SK-N-SH (cell line): ENCODE measurements around the gene MUC5AC. TPM values are rescaled to one million over a fixed set of nuclear protein-coding genes. Genes with fewer than 3 reads are reported as not detected.

Experiments
- CTCF ChIA-PET: fragments of 300-600, 350-600 bp; formaldehyde crosslinking; extraction: SDS; loops from one replicate; lab custom pipeline; 2021; lab: Yijun Ruan, JAX
- POLR2A ChIA-PET: fragments of 350-600 bp; sonication (Branson Sonifier 250); formaldehyde crosslinking; extraction: SDS; loops from one replicate; lab custom pipeline; 2020; ENCODE audit warnings: antibody characterized with exemption, inconsistent platforms; lab: Yijun Ruan, JAX
- DNase-seq: peaks from one replicate; pipeline ENCODE4 v3.0.0; 2012
- H2AFZ ChIP-seq: fragments of 200-600 bp; sonication (generic); 2 replicates; pipeline ENCODE4 v1.8.1; 2016; ENCODE audit warnings: antibody characterized with exemption, mild to moderate bottlenecking, low read depth
- H3F3A ChIP-seq: fragments of 200-600 bp; sonication (generic); replicated peaks from 2 replicates; pipeline ENCODE3; 2016; ENCODE audit warnings: antibody characterized with exemption, mild to moderate bottlenecking; ENCODE audit not compliant: insufficient read depth
- H3K27ac ChIP-seq, 2 experiments: fragments of 200-500 bp in 1 of 2; fragments of 200-600 bp in 1 of 2; sonication (Bioruptor generic) in 1 of 2; sonication (generic), shearing (Covaris generic) in 1 of 2; 2 replicates each; pipeline versions ENCODE4 v1.5.1 to v1.6.1; 2014 to 2016; ENCODE audit warnings: low read depth in 2 of 2, inconsistent platforms in 1 of 2, low read length in 1 of 2, mild to moderate bottlenecking in 1 of 2, mixed read lengths in 1 of 2
- H3K27me3 ChIP-seq: fragments of 200-600 bp; sonication (generic), shearing (Covaris generic); 2 replicates; pipeline ENCODE4 v1.6.1; 2016; ENCODE audit warnings: mixed run types; ENCODE audit not compliant: insufficient read depth
- H3K36me3 ChIP-seq, 2 experiments: fragments of 200-500 bp in 1 of 2; fragments of 200-600 bp in 1 of 2; sonication (Bioruptor generic) in 1 of 2; sonication (generic) in 1 of 2; replicated peaks in 1 of 2; 2 replicates each; pipeline versions ENCODE3 to v1.5.1; 2014 to 2016; ENCODE audit warnings: low read length in 1 of 2, mild to moderate bottlenecking in 1 of 2; ENCODE audit not compliant: insufficient read depth in 2 of 2, control insufficient read depth in 1 of 2
- H3K4me1 ChIP-seq, 2 experiments: fragments of 200-500 bp in 1 of 2; fragments of 200-600 bp in 1 of 2; sonication (Bioruptor generic) in 1 of 2; sonication (generic), shearing (Covaris generic) in 1 of 2; 2 replicates each; pipeline versions ENCODE4 v1.5.1 to v1.6.1; 2014 to 2016; ENCODE audit warnings: low read depth in 1 of 2, low read length in 1 of 2, mixed run types in 1 of 2; ENCODE audit not compliant: insufficient read depth in 2 of 2, control insufficient read depth in 1 of 2
- H3K4me2 ChIP-seq: fragments of 200-600 bp; sonication (generic), shearing (Covaris generic); 2 replicates; pipeline ENCODE4 v1.6.1; 2017; ENCODE audit warnings: mixed run types
- H3K4me3 ChIP-seq, 2 experiments: fragments of 200-500 bp in 1 of 2; fragments of 200-600 bp in 1 of 2; sonication (Bioruptor generic) in 1 of 2; sonication (generic), shearing (Covaris generic) in 1 of 2; 2 replicates each; pipeline versions ENCODE4 v1.5.1 to v1.8.1; 2014 to 2016; ENCODE audit warnings: low read depth in 2 of 2, inconsistent platforms in 1 of 2, low read length in 1 of 2, mild to moderate bottlenecking in 1 of 2, mixed read lengths in 1 of 2, moderate library complexity in 1 of 2
- H3K79me2 ChIP-seq: fragments of 200-600 bp; sonication (generic); 2 replicates; pipeline ENCODE4 v1.8.1; 2017; ENCODE audit warnings: mild to moderate bottlenecking; ENCODE audit not compliant: insufficient read depth
- H3K9ac ChIP-seq: fragments of 200-600 bp; sonication (generic); 2 replicates; pipeline ENCODE4 v1.6.1; 2017; ENCODE audit warnings: mixed run types
- H3K9me2 ChIP-seq: fragments of 200-600 bp; sonication (generic); 2 replicates; pipeline ENCODE4 v1.6.1; 2017; ENCODE audit warnings: mixed run types
- H3K9me3 ChIP-seq: fragments of 200-600 bp; sonication (generic); 2 replicates; pipeline ENCODE4 v1.6.1; 2017; ENCODE audit warnings: mixed run types, mild to moderate bottlenecking, moderate library complexity
- H4K20me1 ChIP-seq: fragments of 200-600 bp; sonication (generic); 2 replicates; pipeline ENCODE4 v1.6.1; 2017; ENCODE audit warnings: mild to moderate bottlenecking, mixed run types; ENCODE audit not compliant: insufficient read depth
- CHD2 ChIP-seq: fragments of 150-350 bp; IDR thresholded peaks from 2 replicates; pipeline ENCODE4 v1.6.1; 2018; ENCODE audit warnings: low read length; ENCODE audit not compliant: partially characterized antibody
- CTCF ChIP-seq: fragments of 200-600 bp; sonication (generic); IDR thresholded peaks from 2 replicates; pipeline ENCODE4 v1.6.1; 2017; ENCODE audit warnings: antibody characterized with exemption, mild to moderate bottlenecking, moderate library complexity
- ELF1 ChIP-seq: IDR thresholded peaks from 2 replicates; pipeline ENCODE4 v1.4.0; 2012
- FOSL2 ChIP-seq: IDR thresholded peaks from 2 replicates; pipeline ENCODE4 v1.4.0; 2012; ENCODE audit warnings: low read depth, mild to moderate bottlenecking, moderate library complexity, borderline replicate concordance
- FOXJ3 ChIP-seq: sonication (generic); formaldehyde crosslinking; IDR thresholded peaks from 2 replicates; pipeline ENCODE4 v1.5.1; 2020; ENCODE audit warnings: mild to moderate bottlenecking, missing genetic modification reagents
- IRF3 ChIP-seq: fragments of 150-350 bp; IDR thresholded peaks from 2 replicates; pipeline ENCODE4 v1.6.1; 2016; ENCODE audit warnings: mild to moderate bottlenecking, low read depth, low read length
- MAX ChIP-seq: IDR thresholded peaks from 2 replicates; pipeline ENCODE4 v1.4.0; 2012; ENCODE audit warnings: low read depth
- MEF2A ChIP-seq: IDR thresholded peaks from 2 replicates; pipeline ENCODE4 v1.4.0; 2012; ENCODE audit warnings: low read depth, borderline replicate concordance
- NRF1 ChIP-seq: IDR thresholded peaks from 2 replicates; pipeline ENCODE4 v1.6.1; 2012; ENCODE audit warnings: low read depth, mild to moderate bottlenecking, low read length
- RAD21 ChIP-seq: IDR thresholded peaks from 2 replicates; pipeline ENCODE4 v1.6.1; 2012; ENCODE audit warnings: mild to moderate bottlenecking, low read length
- RCOR1 ChIP-seq: fragments of 150-350 bp; IDR thresholded peaks from 2 replicates; pipeline ENCODE4 v1.6.1; 2017; ENCODE audit warnings: antibody characterized with exemption, low read length
- RXRA ChIP-seq: IDR thresholded peaks from 2 replicates; pipeline ENCODE4 v1.4.0; 2012; ENCODE audit warnings: low read depth, mild to moderate bottlenecking, borderline replicate concordance
- TAF1 ChIP-seq: IDR thresholded peaks from 2 replicates; pipeline ENCODE4 v1.6.1; 2012; ENCODE audit warnings: low read depth, mild to moderate bottlenecking, low read length, moderate library complexity, borderline replicate concordance
- TCF12 ChIP-seq: IDR thresholded peaks from 2 replicates; pipeline ENCODE4 v1.4.0; 2012
- YY1 ChIP-seq: IDR thresholded peaks from 2 replicates; pipeline ENCODE4 v1.4.0; 2012; ENCODE audit warnings: low read depth, mild to moderate bottlenecking
- WGBS: methylation state at CpG from one replicate; pipeline ENCODE4 v1.1.6; 2017; ENCODE audit warnings: low lambda C conversion rate; 5-methylcytosine and 5-hydroxymethylcytosine counted together
- polyA plus RNA-seq, 3 experiments: library from polyadenylated mRNA; depleted of rRNA; stranded (reverse); fragments of >200 nt; gene quantifications; 2 replicates each; pipeline ENCODE4 v1.2.3, GENCODE V29; 2012

Gene MUC5AC
- polyA plus RNA-seq, 1 of the 3 experiments (the other 2 are of a cell fraction), result not detected

- WGBS, result 30% methylated on average over 6 of the region's 29 CpGs
- H3K9me3 ChIP-seq, result peaks cover 9% of the 10 kb centered on the region
- no peak overlapping the region for H3K9ac ChIP-seq
- H3K79me2 ChIP-seq, result no peaks in the 10 kb centered on the region
- H3K4me1 ChIP-seq, result no peaks in the 10 kb centered on the region
- ChIA-PET POLR2A (no interaction called here), CTCF (interaction anchor here (1.0 to 1.2 kb wide), 2 partner anchors 27 to 521 kb away, joined by 3 read pairs; no protein-coding TSS in a partner anchor)
- H3K4me2 ChIP-seq, result no peak overlapping the region
- no peak overlapping the region for H3K4me3 ChIP-seq
- H3K27me3 ChIP-seq, result no peaks in the 10 kb centered on the region
- H2AFZ ChIP-seq, result no peak overlapping the region
- no peak overlapping the region for H3K27ac ChIP-seq
- no peaks in the 10 kb centered on the region for H4K20me1 ChIP-seq
- H3K36me3 ChIP-seq, result no peaks in the 10 kb centered on the region
- no peaks in the 10 kb centered on the region for H3F3A ChIP-seq
- no peaks in the 10 kb centered on the region for H3K9me2 ChIP-seq
- DNase-seq, result peak; percentile 31
- TF ChIP-seq FOSL2 (no peak), MAX (no peak), FOXJ3 (CRISPR knock-in tag) (no peak), MEF2A (no peak), RCOR1 (no peak), NRF1 (no peak), TCF12 (no peak), CTCF (no peak), YY1 (no peak), RAD21 (no peak), TAF1 (no peak)
Observed at GRCh38 chr11:1131033-1131911, 26.5 kb upstream of the MUC5AC start.

GRCh38 chr11:1134848-1135445, 22.8 kb upstream of the MUC5AC start:
- Histone ChIP-seq H3K9me3 (peaks cover 9% of the 10 kb centered on the region), H2AFZ (no peak overlapping the region), H4K20me1 (no peaks in the 10 kb centered on the region), H3K4me1 (no peaks in the 10 kb centered on the region), H3K9ac (no peak overlapping the region), H3K79me2 (no peaks in the 10 kb centered on the region), H3F3A (no peaks in the 10 kb centered on the region), H3K27me3 (no peaks in the 10 kb centered on the region), H3K4me3 (no peak overlapping the region), H3K36me3 (no peaks in the 10 kb centered on the region), H3K9me2 (no peaks in the 10 kb centered on the region), H3K4me2 (no peak overlapping the region), H3K27ac (no peak overlapping the region)
- WGBS, result 0% methylated on average over 1 of the region's 1 CpG
- ChIA-PET CTCF (no interaction called here), POLR2A (no interaction called here)
- DNase-seq, result no peak
- TF ChIP-seq CHD2, result no peak
- TF ChIP-seq CTCF, result no peak
- no peak for TF ChIP-seq TCF12
- TF ChIP-seq ELF1, result no peak
- no peak for TF ChIP-seq IRF3
- TF ChIP-seq RXRA, result no peak
